ENCODE results near the gene CCL22.
"Not testable (repeated sequence)": the region's sequence is repeated elsewhere in the genome, so short reads cannot be mapped to it uniquely, and the experiment has no call there.

CCL22 gene

GRCh38 chr16:57367116-57367752, 8.7 kb downstream of the CCL22 start:
- no peak for TF ChIP-seq CTCF (IDR thresholded peaks at IDR 0.05; ENCODE audit: borderline replicate concordance, insufficient read depth, low read depth, low read length)
- H3K4me3 ChIP-seq (ENCODE audit: low read depth, low read length), result no peak overlapping the region

DNA sequence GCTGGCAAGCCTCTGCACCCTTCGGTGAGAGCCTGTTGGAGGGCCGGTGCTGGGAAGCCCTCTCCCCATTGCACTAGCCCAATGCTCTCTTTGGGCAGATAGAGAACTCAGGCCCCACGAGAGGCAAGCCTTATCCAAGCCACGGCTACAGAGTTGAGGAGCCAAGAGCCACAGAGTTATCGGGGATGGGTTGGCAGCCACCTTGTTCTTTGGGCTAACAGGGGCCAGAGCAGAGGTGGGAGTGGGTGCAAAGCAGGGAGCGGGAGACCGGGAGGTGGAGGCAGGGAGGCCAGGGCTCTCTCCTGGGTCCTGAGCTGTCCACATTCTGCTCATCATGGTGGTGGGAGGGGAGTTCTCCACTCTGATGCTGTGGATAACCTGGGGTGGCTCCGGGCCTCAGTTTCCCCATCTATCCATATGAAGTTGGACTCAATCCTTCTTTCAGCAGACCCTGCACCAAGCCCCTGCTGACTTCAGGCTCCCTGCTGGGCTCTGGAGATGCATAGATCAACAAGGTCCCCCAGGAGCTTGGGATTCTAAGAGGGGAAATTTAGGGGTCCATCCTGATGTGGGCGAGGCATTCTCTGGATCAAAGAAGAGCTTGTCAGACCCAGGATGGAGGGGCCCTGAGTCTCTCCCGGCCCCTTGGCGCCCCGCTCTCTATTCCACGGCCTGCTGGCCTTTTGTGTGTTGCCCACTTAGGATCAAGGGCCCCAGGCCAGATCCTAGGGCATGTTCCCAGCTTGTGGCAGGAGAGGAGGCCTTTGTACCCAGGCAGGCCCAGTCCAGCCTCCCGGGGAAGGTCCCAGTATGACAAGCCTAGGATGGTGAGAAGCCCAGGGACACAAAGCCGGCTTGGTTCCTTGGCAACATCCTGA, 13.2 kb downstream of the CCL22 start:
- no peak overlapping the region for H3K4me3 ChIP-seq (ENCODE audit: low read depth, low read length)
- TF ChIP-seq CTCF (IDR thresholded peaks at IDR 0.05; ENCODE audit: borderline replicate concordance, insufficient read depth, low read depth, low read length), result no peak

DNA sequence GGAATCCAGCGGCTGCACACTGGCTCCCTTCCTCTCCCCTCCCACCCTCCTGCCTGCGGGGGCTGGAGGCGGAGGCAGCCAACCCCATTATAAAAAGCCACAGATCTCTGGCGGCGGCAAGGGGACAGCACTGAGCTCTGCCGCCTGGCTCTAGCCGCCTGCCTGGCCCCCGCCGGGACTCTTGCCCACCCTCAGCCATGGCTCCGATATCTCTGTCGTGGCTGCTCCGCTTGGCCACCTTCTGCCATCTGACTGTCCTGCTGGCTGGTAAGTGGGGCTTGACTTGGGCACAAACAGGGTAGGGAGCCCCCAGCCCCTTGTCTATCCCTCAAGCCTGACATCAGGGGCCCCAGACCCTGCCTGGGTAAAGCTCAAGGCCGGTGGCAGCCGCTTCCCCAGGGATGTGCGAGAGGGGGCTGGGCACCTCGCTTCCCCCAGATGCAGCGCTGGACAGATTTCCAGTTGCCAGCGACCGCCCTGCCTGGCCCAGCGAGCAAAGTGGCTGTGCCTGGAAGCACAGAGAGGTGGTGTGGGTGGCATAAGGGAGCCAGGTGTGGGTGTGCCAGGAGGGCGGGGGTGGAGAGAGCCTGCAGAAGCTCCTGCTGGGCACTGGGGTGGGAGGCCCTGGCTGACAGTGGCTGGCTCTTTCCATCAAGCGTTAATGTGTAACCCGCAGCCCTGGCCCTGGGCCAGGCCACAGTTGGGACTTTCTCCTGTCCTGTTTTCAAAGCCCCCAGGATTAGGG, 14.0 kb downstream of the CCL22 start, which contains the start of gene CX3CL1:
Gene CX3CL1 (plus strand): TSS at position 119 of the 745 bp plus-strand sequence. CDS start 79 bp downstream, at position 198.
- no peak for TF ChIP-seq CTCF (IDR thresholded peaks at IDR 0.05; ENCODE audit: borderline replicate concordance, insufficient read depth, low read depth, low read length)
- H3K4me3 ChIP-seq (ENCODE audit: low read depth, low read length), result no peak within 1 kb of the TSS

- no peak overlapping the region for H3K4me3 ChIP-seq (ENCODE audit: low read depth, low read length)
- no peak for TF ChIP-seq CTCF (IDR thresholded peaks at IDR 0.05; ENCODE audit: borderline replicate concordance, insufficient read depth, low read depth, low read length)
Observed at GRCh38 chr16:57373117-57373947, 14.7 kb downstream of the CCL22 start.

- H3K4me3 ChIP-seq (ENCODE audit: low read depth, low read length), result no peak overlapping the region
- TF ChIP-seq CTCF (IDR thresholded peaks at IDR 0.05; ENCODE audit: borderline replicate concordance, insufficient read depth, low read depth, low read length), result no peak
Observed at GRCh38 chr16:57374067-57374534, 15.5 kb downstream of the CCL22 start.

- not testable (repeated sequence) for H3K4me3 ChIP-seq (ENCODE audit: low read depth, low read length)
Observed at GRCh38 chr16:57374925-57375465, 16.4 kb downstream of the CCL22 start.

Measured in GM12875 (cell line).